ENCODE results near the gene STYXL2.

Gene STYXL2

GRCh38 chr1:167109125-167109524 is 15.2 kb downstream of the STYXL2 start:
- DNase-seq (ENCODE audit: low read depth in 2 of 2): no peak

GRCh38 chr1:167110586-167110985 is 16.7 kb downstream of the STYXL2 start:
- no peak for DNase-seq (ENCODE audit: low read depth in 2 of 2)

GRCh38 chr1:167111868-167112709 is 18.2 kb downstream of the STYXL2 start:
- DNase-seq (ENCODE audit: low read depth in 2 of 2): no peak

GRCh38 chr1:167114725-167115124 is 20.9 kb downstream of the STYXL2 start:
- DNase-seq (ENCODE audit: low read depth in 2 of 2): no peak

- no peak for DNase-seq (ENCODE audit: low read depth in 2 of 2)
These were observed 21.8 kb downstream of the STYXL2 start for GRCh38 chr1:167115655-167116054.

- no peak for DNase-seq (ENCODE audit: low read depth in 2 of 2)
These were observed 22.3 kb downstream of the STYXL2 start for GRCh38 chr1:167116174-167116573.

GRCh38 chr1:167117225-167117624 is 23.4 kb downstream of the STYXL2 start:
- no peak for DNase-seq (ENCODE audit: low read depth in 2 of 2)

GRCh38 chr1:167118188-167118587 is 24.3 kb downstream of the STYXL2 start:
- no peak for DNase-seq (ENCODE audit: low read depth in 2 of 2)

GRCh38 chr1:167119696-167120095 is 25.8 kb downstream of the STYXL2 start:
- no peak for DNase-seq (ENCODE audit: low read depth in 2 of 2)

GRCh38 chr1:167120899-167121298 is 27.0 kb downstream of the STYXL2 start:
- no peak for DNase-seq (ENCODE audit: low read depth in 2 of 2)

GRCh38 chr1:167121375-167122120 is 27.7 kb downstream of the STYXL2 start:
- DNase-seq (ENCODE audit: low read depth in 2 of 2): no peak

- DNase-seq (ENCODE audit: low read depth in 2 of 2): no peak
These were observed 28.2 kb downstream of the STYXL2 start for GRCh38 chr1:167122121-167122480.

- DNase-seq (ENCODE audit: low read depth in 2 of 2): no peak
These were observed 28.7 kb downstream of the STYXL2 start for GRCh38 chr1:167122568-167122967.

GRCh38 chr1:167126317-167126716 is 32.4 kb downstream of the STYXL2 start:
- DNase-seq (ENCODE audit: low read depth in 2 of 2): no peak

- no peak for DNase-seq (ENCODE audit: low read depth in 2 of 2)
These were observed 32.9 kb downstream of the STYXL2 start for GRCh38 chr1:167126811-167127210.

- no peak for DNase-seq (ENCODE audit: low read depth in 2 of 2)
These were observed 33.4 kb downstream of the STYXL2 start for GRCh38 chr1:167127236-167127635.

GRCh38 chr1:167127661-167128060 is 33.8 kb downstream of the STYXL2 start:
- DNase-seq (ENCODE audit: low read depth in 2 of 2): no peak

GRCh38 chr1:167128261-167129227 is 34.7 kb downstream of the STYXL2 start:
- DNase-seq (ENCODE audit: low read depth in 2 of 2): no peak

- DNase-seq (ENCODE audit: low read depth in 2 of 2): no peak
These were observed 37.1 kb downstream of the STYXL2 start for GRCh38 chr1:167130829-167131510.

GRCh38 chr1:167132301-167133010 is 38.6 kb downstream of the STYXL2 start:
- no peak for DNase-seq (ENCODE audit: low read depth in 2 of 2)

Measured in stimulated activated CD8-positive, alpha-beta memory T cell treated with anti-CD3 and anti-CD28 coated beads, Interleukin-2, amount 100 ng/mL, for 48 hours (primary cell).